ENCODE results near the gene PDCL3.

GRCh38 chr2:100603948-100604633 lies 41.3 kb downstream of the PDCL3 start:
- TF ChIP-seq POLR2AphosphoS5 (IDR thresholded peaks at IDR 0.05; ENCODE audit: low read depth) (no peak), ZNF331 (CRISPR knock-in tag; IDR thresholded peaks at IDR 0.05; ENCODE audit: low read depth) (no peak), EZH2 (IDR thresholded peaks at IDR 0.05; ENCODE audit: low read depth, unreplicated experiment) (no peak), ETS1 (IDR thresholded peaks at IDR 0.05) (no peak)
- TF ChIP-seq, protein P1, sequence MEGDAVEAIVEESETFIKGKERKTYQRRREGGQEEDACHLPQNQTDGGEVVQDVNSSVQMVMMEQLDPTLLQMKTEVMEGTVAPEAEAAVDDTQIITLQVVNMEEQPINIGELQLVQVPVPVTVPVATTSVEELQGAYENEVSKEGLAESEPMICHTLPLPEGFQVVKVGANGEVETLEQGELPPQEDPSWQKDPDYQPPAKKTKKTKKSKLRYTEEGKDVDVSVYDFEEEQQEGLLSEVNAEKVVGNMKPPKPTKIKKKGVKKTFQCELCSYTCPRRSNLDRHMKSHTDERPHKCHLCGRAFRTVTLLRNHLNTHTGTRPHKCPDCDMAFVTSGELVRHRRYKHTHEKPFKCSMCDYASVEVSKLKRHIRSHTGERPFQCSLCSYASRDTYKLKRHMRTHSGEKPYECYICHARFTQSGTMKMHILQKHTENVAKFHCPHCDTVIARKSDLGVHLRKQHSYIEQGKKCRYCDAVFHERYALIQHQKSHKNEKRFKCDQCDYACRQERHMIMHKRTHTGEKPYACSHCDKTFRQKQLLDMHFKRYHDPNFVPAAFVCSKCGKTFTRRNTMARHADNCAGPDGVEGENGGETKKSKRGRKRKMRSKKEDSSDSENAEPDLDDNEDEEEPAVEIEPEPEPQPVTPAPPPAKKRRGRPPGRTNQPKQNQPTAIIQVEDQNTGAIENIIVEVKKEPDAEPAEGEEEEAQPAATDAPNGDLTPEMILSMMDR (conservative IDR thresholded peaks at IDR 0.05; ENCODE audit: low read depth in 2 of 2), result no peak
